NCI-H524 treated with DMSO at 0.1 percent for 48 hours (cell line): ENCODE measurements around the gene TCF3.
"Not testable (repeated sequence)": the region's sequence is repeated elsewhere in the genome, so short reads cannot be mapped to it uniquely, and the experiment has no call there.

ENCODE experiments used
- DNase-seq: peaks from one replicate; lab custom pipeline; 2025; lab: John Stamatoyannopoulos, UW

TCF3 gene

GRCh38 chr19:1650650-1651567 lies 1.5 kb downstream of the TCF3 start:
- no peak for DNase-seq

GRCh38 chr19:1649706-1650649 lies 2.4 kb downstream of the TCF3 start:
- no peak for DNase-seq

- no peak for DNase-seq
Observed at GRCh38 chr19:1648920-1649541, 3.4 kb downstream of the TCF3 start.

GRCh38 chr19:1648459-1648849 lies 4.0 kb downstream of the TCF3 start:
- DNase-seq, result no peak

GRCh38 chr19:1647501-1648458 lies 4.6 kb downstream of the TCF3 start:
- DNase-seq, result no peak

- DNase-seq, result no peak
Observed at GRCh38 chr19:1646659-1647453, 5.6 kb downstream of the TCF3 start.

- DNase-seq, result no peak
Observed at GRCh38 chr19:1646149-1646548, 6.3 kb downstream of the TCF3 start.

GRCh38 chr19:1645299-1645698 lies 7.1 kb downstream of the TCF3 start:
- DNase-seq, result no peak

- no peak for DNase-seq
Observed at GRCh38 chr19:1644070-1644469, 8.3 kb downstream of the TCF3 start.

- not testable (repeated sequence) for DNase-seq
Observed at GRCh38 chr19:1640893-1641448, 11.4 kb downstream of the TCF3 start.

GRCh38 chr19:1636325-1637236 lies 15.8 kb downstream of the TCF3 start:
- no peak for DNase-seq

GRCh38 chr19:1634938-1635243 lies 17.5 kb downstream of the TCF3 start:
- DNase-seq, result no peak

- DNase-seq, result no peak
Observed at GRCh38 chr19:1634242-1634937, 18.0 kb downstream of the TCF3 start.

GRCh38 chr19:1633269-1633826 lies 19.1 kb downstream of the TCF3 start:
- DNase-seq, result no peak

- DNase-seq, result no peak
Observed at GRCh38 chr19:1632462-1633268, 19.8 kb downstream of the TCF3 start.

GRCh38 chr19:1631557-1632100 lies 20.8 kb downstream of the TCF3 start:
- DNase-seq, result no peak

- no peak for DNase-seq
Observed at GRCh38 chr19:1630811-1631210, 21.6 kb downstream of the TCF3 start.
